HG02938 (cell line): ENCODE measurements around the gene KCNIP1.

ENCODE experiments used
- ATAC-seq: cut with Tn5 transposase; IDR thresholded peaks from one replicate; pipeline ENCODE4 v1.9.1; 2021; ENCODE audit warnings: mild to moderate bottlenecking, moderate library complexity; ENCODE audit not compliant: unreplicated experiment

Gene KCNIP1

GRCh38 chr5:170560938-170561337 lies 57.1 kb downstream of the KCNIP1 start:
- ATAC-seq, result no peak

DNA sequence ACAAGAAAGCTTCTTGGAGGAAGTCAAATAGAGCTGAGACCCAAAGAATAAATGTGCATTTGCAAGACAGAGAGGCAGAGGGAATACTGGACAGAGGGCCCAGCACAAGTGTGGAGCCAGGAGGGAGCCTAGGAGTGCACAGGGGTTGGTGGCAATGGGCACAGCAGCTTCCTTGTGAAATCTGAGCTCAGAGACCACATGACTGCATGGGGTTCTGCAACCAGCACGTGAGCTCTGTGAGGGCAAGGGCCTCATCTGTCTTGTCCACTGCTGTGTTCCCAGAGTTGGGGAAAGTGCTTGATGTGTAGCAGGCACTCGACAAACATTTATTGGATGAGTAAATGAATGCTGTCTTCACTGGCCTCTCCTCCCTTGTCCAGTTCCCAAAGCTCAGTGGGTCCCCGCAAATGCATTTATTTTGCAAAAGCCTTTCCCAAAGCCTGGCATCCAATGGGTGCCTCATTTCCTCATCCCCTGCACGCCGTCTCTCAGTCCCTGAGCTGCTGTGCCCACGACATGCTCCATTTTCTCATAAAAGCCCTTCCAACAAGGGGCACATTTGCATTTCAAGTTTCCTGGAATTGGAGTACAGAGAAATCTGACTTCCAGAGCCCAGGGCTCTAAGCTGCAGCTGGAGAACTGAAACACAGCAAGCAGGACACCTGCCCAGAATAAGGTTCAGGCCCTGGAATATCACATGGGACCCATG lies 58.5 kb downstream of the KCNIP1 start:
- ATAC-seq, result no peak

GRCh38 chr5:170562875-170563228 lies 59.0 kb downstream of the KCNIP1 start:
- no peak for ATAC-seq

- ATAC-seq, result no peak
Measured at GRCh38 chr5:170563824-170564567, 60.2 kb downstream of the KCNIP1 start.

GRCh38 chr5:170565072-170565471 lies 61.3 kb downstream of the KCNIP1 start:
- ATAC-seq, result no peak

GRCh38 chr5:170569101-170569500 lies 65.3 kb downstream of the KCNIP1 start:
- ATAC-seq, result no peak

DNA sequence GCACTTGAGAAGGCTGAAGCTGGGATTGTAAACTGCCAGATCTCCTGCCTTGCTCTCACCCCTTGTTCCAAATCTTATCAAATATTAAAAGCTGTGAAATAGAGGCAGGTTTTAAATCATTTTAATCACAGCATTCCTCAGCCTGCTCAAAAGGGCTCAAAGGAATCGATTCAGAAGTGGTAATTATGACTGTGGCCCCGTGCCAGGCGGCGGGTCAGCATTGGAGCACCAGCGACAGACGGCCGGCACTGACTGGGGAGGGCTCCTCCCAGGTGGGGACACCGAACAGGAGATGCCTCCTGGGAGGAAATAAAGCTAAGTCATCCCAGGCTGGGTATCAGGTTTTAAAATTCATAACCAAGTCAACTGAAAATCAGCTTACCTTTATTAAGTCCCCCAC lies 66.7 kb downstream of the KCNIP1 start:
- no peak for ATAC-seq

DNA sequence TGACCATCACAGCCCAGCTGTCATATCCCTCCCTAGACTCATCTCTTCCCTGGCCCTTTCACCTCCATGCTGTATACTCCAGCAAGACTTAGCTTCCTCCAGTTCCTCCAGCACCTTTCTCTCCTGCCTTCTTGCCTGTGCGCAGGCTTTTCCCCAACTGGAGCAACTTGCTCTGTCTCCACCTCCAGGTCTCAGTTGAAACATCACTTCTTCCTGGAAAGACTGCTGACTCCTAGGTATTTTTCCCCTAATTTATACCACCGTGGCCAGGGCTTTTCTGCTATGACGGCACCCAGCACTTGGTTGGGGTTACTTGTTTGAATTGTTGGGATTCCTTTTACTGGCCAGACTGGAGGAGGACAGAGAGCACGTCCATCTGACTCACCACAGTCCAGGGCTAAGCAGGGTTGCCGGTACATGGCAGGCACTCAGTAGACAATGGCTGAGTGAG lies 67.5 kb downstream of the KCNIP1 start:
- ATAC-seq, result no peak

- peak; percentile 91 for ATAC-seq
Measured at GRCh38 chr5:170571875-170572852, 68.3 kb downstream of the KCNIP1 start.

DNA sequence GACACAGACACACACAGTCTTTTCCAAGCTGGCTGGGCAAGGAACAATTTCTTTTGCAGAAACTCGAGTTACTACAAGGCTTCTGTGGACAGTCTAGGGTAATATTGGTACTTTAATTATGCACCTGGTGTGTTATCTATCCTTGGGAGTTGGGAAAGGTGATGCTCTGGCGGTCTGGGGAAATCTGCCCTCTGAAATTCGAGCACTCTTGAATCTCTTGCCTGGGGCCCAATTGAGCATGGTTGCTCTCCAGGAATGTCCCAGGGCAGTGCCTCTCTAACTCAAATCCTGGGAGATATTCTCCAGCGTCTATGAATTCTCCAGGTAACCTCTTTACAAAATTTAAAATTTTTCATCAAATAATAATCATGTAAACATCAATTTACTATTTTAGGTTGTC lies 69.3 kb downstream of the KCNIP1 start:
- ATAC-seq, result no peak

DNA sequence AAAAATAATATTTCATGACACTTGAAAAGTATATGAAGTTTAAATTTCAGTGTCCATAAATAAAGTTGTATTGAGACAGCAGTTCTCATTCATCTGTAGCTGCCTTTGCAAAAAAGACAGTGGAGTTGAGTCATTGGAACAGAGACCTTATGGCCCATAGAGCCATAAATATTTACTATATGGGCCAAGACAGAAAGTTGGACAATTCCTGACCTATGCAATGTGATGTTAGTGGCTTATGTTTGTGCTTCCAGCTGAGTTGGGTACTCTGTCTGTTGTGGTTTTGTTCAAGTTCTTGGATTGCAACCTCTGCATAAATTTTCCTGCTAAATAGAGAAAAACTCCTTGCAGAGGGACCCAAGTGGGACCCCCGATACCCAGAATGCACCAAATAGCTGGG lies 69.8 kb downstream of the KCNIP1 start:
- ATAC-seq, result no peak

- peak; percentile 57 for ATAC-seq
Measured at GRCh38 chr5:170576602-170577535, 73.0 kb downstream of the KCNIP1 start.

DNA sequence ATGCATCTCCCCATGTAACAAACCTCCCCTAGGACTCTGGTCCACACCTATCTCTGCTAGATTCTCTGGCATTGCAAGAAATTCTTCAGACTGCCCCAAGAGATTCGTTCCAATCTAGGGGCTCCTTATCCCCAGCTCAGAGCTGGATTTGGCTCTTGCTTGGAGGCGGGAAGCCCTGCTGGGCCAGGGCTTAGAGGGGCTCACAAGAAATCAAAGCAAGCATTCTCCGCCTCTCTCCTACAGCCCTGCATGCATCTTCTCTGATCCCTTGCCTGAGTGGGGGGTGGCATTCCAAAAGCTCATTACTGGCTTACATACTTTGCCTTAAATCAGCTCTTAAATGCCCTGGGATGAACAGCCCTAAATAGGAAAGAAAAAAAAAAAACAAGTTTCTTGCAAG lies 75.8 kb downstream of the KCNIP1 start:
- ATAC-seq, result no peak

DNA sequence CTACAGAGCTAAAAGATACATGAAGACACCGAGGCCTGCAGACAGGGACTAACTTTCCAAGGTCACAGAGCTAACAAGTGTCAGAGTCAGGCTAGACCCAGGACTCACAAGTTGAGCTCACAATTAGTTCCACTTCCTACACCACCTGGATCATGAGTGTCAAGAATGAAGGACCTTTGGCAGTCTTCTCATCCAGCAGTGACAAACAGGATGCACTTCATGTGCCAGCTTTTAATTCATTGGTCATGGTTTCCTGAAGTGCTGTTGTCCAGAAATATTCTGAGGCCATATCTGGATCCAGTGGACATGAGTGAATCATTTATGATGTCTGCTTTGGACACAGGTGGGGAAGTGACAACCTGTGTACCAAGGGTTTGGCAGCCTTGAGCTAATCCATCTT lies 77.4 kb downstream of the KCNIP1 start:
- no peak for ATAC-seq

- ATAC-seq, result no peak
Measured at GRCh38 chr5:170582644-170583330, 79.0 kb downstream of the KCNIP1 start.

- no peak for ATAC-seq
Measured at GRCh38 chr5:170584003-170584402, 80.2 kb downstream of the KCNIP1 start.

- no peak for ATAC-seq
Measured at GRCh38 chr5:170584450-170585058, 80.7 kb downstream of the KCNIP1 start.

DNA sequence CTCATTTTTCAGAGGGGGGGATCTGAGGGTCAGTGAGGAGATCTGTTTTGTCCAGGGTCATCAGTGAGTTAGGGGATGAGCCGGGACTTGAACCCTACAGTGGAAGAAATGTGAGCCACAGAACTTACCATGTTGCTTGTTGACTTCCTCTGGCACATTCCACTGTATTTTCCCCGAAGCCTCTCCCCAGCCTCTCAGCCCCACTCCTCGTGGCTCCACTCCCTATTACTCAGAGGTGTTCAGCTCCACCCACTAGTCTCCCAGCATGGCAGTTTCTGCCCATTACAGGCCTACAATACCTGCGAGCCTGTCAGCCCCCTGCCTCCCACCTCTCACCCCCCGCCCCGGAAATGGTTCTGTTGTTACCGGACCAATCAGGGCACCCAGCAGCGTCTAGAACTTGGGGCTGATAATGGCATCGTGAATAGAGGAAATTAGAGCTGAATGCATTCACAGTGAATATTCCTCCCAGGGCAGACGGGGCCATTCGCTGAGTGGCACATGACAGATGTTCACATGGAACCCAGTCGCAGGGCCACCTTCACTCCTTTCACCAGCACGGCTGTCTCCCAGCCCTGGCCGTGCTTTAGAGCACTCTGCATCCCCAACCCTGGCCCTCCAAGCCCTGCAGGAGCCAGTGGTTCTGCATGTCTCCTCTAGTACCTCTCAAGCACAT lies 81.6 kb downstream of the KCNIP1 start:
- ATAC-seq, result no peak

GRCh38 chr5:170587808-170588207 lies 84.0 kb downstream of the KCNIP1 start:
- no peak for ATAC-seq
